Measurements from ENCODE around the gene CTDP1.

GRCh38 chr18:79787527-79787864 lies 107.9 kb downstream of the CTDP1 start:
- TF ChIP-seq CTCF (IDR thresholded peaks at IDR 0.05) (no peak), POLR2A (IDR thresholded peaks at IDR 0.05) (no peak)

Measured in body of pancreas (tissue), 4 donors.